ENCODE data around the gene SPART. TPM values are rescaled to one million over a fixed set of nuclear protein-coding genes. Genes with fewer than 3 reads are reported as not detected.
"Not testable (repeated sequence)": the region's sequence is repeated elsewhere in the genome, so short reads cannot be mapped to it uniquely, and the experiment has no call there.

SPART gene
- total and polyA plus RNA-seq, 3 donors from 2014 or later, result 43.3 to 66.2 (median 48.9) TPM

DNA sequence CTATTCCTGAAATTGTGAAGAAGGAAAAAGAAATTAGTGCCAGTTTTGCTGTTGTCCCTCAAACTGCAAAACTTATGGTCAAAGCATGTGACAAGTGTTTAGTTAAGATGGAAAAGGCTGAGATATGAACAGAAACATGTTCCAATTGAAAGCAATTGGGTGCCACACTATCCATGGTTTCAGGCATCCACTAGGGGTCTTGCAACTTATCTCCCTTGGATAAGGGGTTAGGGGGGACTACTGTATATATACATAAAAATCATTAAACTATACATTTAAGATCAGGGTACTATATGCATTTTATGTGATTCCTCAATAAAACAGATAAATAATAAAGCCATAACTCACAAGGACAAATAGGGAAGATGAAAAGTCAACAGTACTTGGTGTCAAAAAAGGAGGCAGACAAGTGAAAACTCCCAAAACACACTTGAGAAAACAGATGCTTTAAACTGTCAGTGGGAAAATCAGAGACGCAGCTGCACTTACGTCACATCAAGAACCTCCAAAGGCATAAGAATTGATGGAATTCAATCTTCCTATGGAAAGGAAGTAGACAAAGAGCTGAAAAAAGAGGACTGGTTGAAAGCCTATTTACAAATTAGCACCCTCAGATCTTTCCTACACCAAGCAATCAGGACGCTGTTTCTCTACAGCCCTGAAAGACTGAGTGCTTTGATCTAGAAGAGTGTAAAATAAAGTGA, 8.1 kb downstream of the SPART start:
- no peak for TF ChIP-seq POLR2A (IDR thresholded peaks at IDR 0.05)
- TF ChIP-seq, protein P1, sequence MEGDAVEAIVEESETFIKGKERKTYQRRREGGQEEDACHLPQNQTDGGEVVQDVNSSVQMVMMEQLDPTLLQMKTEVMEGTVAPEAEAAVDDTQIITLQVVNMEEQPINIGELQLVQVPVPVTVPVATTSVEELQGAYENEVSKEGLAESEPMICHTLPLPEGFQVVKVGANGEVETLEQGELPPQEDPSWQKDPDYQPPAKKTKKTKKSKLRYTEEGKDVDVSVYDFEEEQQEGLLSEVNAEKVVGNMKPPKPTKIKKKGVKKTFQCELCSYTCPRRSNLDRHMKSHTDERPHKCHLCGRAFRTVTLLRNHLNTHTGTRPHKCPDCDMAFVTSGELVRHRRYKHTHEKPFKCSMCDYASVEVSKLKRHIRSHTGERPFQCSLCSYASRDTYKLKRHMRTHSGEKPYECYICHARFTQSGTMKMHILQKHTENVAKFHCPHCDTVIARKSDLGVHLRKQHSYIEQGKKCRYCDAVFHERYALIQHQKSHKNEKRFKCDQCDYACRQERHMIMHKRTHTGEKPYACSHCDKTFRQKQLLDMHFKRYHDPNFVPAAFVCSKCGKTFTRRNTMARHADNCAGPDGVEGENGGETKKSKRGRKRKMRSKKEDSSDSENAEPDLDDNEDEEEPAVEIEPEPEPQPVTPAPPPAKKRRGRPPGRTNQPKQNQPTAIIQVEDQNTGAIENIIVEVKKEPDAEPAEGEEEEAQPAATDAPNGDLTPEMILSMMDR (IDR thresholded peaks at IDR 0.05), result no peak
- DNase-seq, result no peak
- Histone ChIP-seq H3K4me3 (no peak overlapping the region), H3K27me3 (no peaks in the 10 kb centered on the region), H3K36me3 (ENCODE audit: low read depth, missing control alignments) (no peaks in the 10 kb centered on the region), H3K4me1 (peaks cover 3% of the 10 kb centered on the region), H3K27ac (no peak overlapping the region), H3K9me3 (no peaks in the 10 kb centered on the region)
- 81 to 87% methylated on average over 3 of the region's 3 CpGs for WGBS, 2 donors
- intact Hi-C loops (cut with DNase I; ENCODE audit: low total_unique reads), result no loop called here

DNA sequence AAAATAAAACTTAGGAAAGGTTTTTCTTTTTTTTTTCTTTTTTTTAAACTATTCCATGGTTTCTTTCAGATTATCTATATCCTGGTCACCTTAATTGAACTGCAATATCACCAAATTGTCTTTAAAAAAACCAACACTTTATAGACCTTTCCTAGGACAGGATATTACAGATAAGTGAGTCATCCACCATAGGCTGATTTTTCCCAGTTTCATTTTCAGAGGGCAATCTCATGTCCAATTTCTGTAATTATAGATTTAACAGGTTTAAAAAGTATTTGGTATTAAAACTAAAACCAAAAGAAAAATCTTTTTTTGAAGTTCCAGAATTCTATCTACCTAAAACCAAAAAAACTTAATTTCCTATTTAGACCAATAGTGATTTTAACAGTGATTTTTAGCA, 13.2 kb downstream of the SPART start:
- Histone ChIP-seq H3K4me3 (no peak overlapping the region), H3K9me3 (no peaks in the 10 kb centered on the region), H3K27ac (no peak overlapping the region), H3K4me1 (no peaks in the 10 kb centered on the region), H3K27me3 (no peaks in the 10 kb centered on the region), H3K36me3 (ENCODE audit: low read depth, missing control alignments) (no peaks in the 10 kb centered on the region)
- TF ChIP-seq, protein P1 (IDR thresholded peaks at IDR 0.05), result no peak
- no peak for TF ChIP-seq POLR2A (IDR thresholded peaks at IDR 0.05)
- DNase-seq, result no peak
- intact Hi-C loops (cut with DNase I; ENCODE audit: low total_unique reads), result no loop called here

DNA sequence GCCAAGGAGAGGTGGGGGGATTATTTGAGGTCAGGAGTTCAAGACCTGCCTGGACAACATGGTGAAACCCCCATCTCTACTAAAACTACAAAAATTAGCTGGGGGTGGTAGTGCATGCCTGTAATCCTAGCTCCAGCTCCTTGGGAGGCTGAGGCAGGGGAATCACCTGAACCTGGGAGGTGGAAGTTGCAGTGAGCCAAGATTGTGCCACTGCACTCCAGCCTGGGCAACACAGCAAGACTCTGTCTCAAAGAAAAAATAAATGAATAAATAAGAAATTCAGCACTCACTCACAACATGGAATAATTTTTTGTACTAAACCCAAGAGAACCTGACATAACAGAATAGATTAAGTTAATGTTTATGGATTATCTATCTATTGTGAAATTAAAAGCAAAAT, 13.9 kb downstream of the SPART start:
- H3K9me3 ChIP-seq; H3K27me3 ChIP-seq; H3K4me3 ChIP-seq; H3K27ac ChIP-seq; intact Hi-C loops (cut with DNase I; ENCODE audit: low total_unique reads); H3K36me3 ChIP-seq (ENCODE audit: low read depth, missing control alignments); H3K4me1 ChIP-seq; DNase-seq: not testable (repeated sequence)

DNA sequence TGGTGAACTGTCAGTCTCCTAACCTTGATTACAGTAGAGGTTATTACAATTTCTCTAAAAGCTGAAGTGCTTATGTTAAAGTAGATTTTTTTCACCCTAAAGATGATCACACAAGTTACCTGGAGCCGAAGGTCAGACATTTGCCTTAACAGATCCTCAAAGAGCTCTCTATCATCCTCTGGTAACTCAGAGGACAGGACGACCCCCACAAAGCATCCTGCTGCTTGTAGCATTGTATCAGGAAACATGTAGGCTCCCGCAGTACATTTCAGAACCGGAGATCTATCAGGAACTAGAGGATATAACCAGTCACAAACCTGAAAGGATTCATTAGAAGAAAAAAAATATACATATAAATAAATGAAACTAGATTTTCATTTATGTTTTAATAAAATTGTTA, 14.9 kb downstream of the SPART start:
- Histone ChIP-seq H3K27me3 (no peaks in the 10 kb centered on the region), H3K27ac (no peak overlapping the region), H3K4me1 (no peaks in the 10 kb centered on the region), H3K4me3 (no peak overlapping the region), H3K9me3 (no peaks in the 10 kb centered on the region), H3K36me3 (ENCODE audit: low read depth, missing control alignments) (no peaks in the 10 kb centered on the region)
- DNase-seq, result no peak
- intact Hi-C loops (cut with DNase I; ENCODE audit: low total_unique reads), result no loop called here
- TF ChIP-seq, protein P1 (IDR thresholded peaks at IDR 0.05), result no peak
- no peak for TF ChIP-seq POLR2A (IDR thresholded peaks at IDR 0.05)
- 84 to 86% methylated on average over 4 of the region's 4 CpGs for WGBS, 2 donors

DNA sequence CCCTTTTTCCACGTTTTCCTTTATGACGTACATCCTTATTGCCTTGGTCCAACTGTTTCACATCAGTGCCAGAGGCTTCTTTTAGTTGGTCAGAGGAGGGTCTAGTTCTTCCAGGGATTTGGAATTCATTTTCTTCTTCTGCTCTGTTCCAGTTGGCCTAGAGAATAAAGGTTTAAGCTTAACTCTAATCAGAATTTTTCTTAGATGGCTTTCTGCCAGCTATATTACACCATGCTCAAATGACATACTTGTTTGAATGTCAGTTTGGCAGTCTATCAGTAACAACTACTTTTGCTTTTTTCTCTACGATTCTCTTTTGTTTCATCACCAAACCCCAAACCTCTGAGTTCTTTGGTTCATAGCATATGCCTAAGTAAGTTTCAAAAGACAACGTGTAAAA, 16.8 kb downstream of the SPART start:
- WGBS, 2 donors, result 81 to 82% methylated on average over 4 of the region's 4 CpGs
- Histone ChIP-seq H3K4me3 (no peak overlapping the region), H3K36me3 (ENCODE audit: low read depth, missing control alignments) (no peaks in the 10 kb centered on the region), H3K27ac (no peak overlapping the region), H3K27me3 (no peaks in the 10 kb centered on the region), H3K4me1 (no peaks in the 10 kb centered on the region), H3K9me3 (no peaks in the 10 kb centered on the region)
- no peak for DNase-seq
- TF ChIP-seq POLR2A (IDR thresholded peaks at IDR 0.05), result no peak
- intact Hi-C loops (cut with DNase I; ENCODE audit: low total_unique reads), result no loop called here

DNA sequence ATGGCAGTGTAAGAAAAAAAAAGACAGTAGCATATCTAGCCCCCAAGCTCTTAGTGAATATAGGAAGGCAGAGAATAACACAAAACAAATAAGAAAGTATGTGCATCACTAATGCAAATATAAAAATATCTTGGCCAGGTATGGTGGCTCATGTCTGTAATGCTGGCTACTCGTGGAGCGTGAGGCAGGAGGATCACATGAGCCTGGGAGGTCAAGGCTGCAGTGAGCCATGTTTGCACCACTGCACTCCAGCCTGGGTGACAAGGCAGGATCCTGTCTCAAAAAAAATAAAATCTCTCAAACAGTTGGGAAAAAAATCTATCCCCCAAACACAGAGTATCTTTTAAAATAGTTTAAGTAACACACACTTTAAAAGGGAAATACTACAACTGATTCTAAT, 17.4 kb downstream of the SPART start:
- Histone ChIP-seq H3K4me3 (no peak overlapping the region), H3K4me1 (no peaks in the 10 kb centered on the region), H3K27me3 (no peaks in the 10 kb centered on the region), H3K27ac (no peak overlapping the region), H3K36me3 (ENCODE audit: low read depth, missing control alignments) (no peaks in the 10 kb centered on the region), H3K9me3 (no peaks in the 10 kb centered on the region)
- intact Hi-C loops (cut with DNase I; ENCODE audit: low total_unique reads), result no loop called here
- DNase-seq, result no peak
- TF ChIP-seq, protein P1 (IDR thresholded peaks at IDR 0.05), result no peak
- no peak for TF ChIP-seq POLR2A (IDR thresholded peaks at IDR 0.05)
- WGBS, 2 donors, result 58 to 70% methylated on average over 2 of the region's 2 CpGs
